ENCODE results near the gene NCKAP5. TPM values are rescaled to one million over a fixed set of nuclear protein-coding genes. Genes with fewer than 3 reads are reported as not detected.

The NCKAP5 gene
- total and polyA plus RNA-seq, 10 donors, result 0.39 to 6.0 (median 3.3) TPM

GRCh38 chr2:133264989-133265401 lies 303.3 kb downstream of the NCKAP5 start:
- no peaks in the 10 kb centered on the region for H3K36me3 ChIP-seq
- WGBS, 5 donors, result 8 to 16% (median 13%) methylated on average over 7 of the region's 7 CpGs
- no peak for DNase-seq
- TF ChIP-seq POLR2A (IDR thresholded peaks at IDR 0.05) (no peak), POLR2AphosphoS5 (IDR thresholded peaks at IDR 0.05) (no peak), CTCF (IDR thresholded peaks at IDR 0.05 in 8 of 11, conservative IDR thresholded peaks at IDR 0.05 in 3 of 11) (no peak)
- intact Hi-C loops (cut with DNase I; ENCODE audit: low total_unique reads), result no loop called here
- H3K4me1 ChIP-seq, result peaks cover 0 to 31% (median 20%) of the 10 kb centered on the region in 6 donors
- no peaks in the 10 kb centered on the region for H3K9me3 ChIP-seq
- H3K4me3 ChIP-seq, result peak overlapping the region in 7 of 8 donors; percentile 36 to 67 (median 41)
- H3K27ac ChIP-seq, result peak overlapping the region in 5 of 8 donors; percentile 34 to 71 (median 45)
- H3K27me3 ChIP-seq (replicated peaks in 1 of 7), result peaks cover 0 to 32% (median 0%) of the 10 kb centered on the region in 7 donors

- Histone ChIP-seq H3K4me3 (no peak overlapping the region), H3K4me1 (peaks cover 0 to 31% (median 20%) of the 10 kb centered on the region in 6 donors), H3K9me3 (no peaks in the 10 kb centered on the region), H3K36me3 (no peaks in the 10 kb centered on the region), H3K27ac (no peak overlapping the region), H3K27me3 (replicated peaks in 1 of 7) (peaks cover 0 to 32% (median 0%) of the 10 kb centered on the region in 7 donors)
- TF ChIP-seq POLR2A (IDR thresholded peaks at IDR 0.05) (no peak), CTCF (IDR thresholded peaks at IDR 0.05 in 8 of 11, conservative IDR thresholded peaks at IDR 0.05 in 3 of 11) (no peak), POLR2AphosphoS5 (IDR thresholded peaks at IDR 0.05) (no peak)
- no peak for DNase-seq
- intact Hi-C loops (cut with DNase I; ENCODE audit: low total_unique reads), result no loop called here
- 67 to 83% (median 76%) methylated on average over 2 of the region's 2 CpGs for WGBS, 5 donors
Measured at GRCh38 chr2:133262893-133263292, 305.4 kb downstream of the NCKAP5 start.

GRCh38 chr2:133255360-133255759 lies 312.9 kb downstream of the NCKAP5 start:
- no peaks in the 10 kb centered on the region for H3K27me3 ChIP-seq (replicated peaks in 1 of 7)
- TF ChIP-seq POLR2A (IDR thresholded peaks at IDR 0.05), result no peak
- no peak for TF ChIP-seq CTCF (IDR thresholded peaks at IDR 0.05 in 8 of 11, conservative IDR thresholded peaks at IDR 0.05 in 3 of 11)
- TF ChIP-seq POLR2AphosphoS5 (IDR thresholded peaks at IDR 0.05), result no peak
- H3K27ac ChIP-seq, result no peak overlapping the region
- 76 to 86% (median 79%) methylated on average over 2 of the region's 2 CpGs for WGBS, 5 donors
- intact Hi-C loops (cut with DNase I; ENCODE audit: low total_unique reads), result no loop called here
- DNase-seq, result no peak
- H3K9me3 ChIP-seq, result no peaks in the 10 kb centered on the region
- no peak overlapping the region for H3K4me3 ChIP-seq
- no peaks in the 10 kb centered on the region for H3K4me1 ChIP-seq
- H3K36me3 ChIP-seq, result no peaks in the 10 kb centered on the region

GRCh38 chr2:133253793-133254192 lies 314.5 kb downstream of the NCKAP5 start:
- 82 to 92% (median 88%) methylated on average over 2 of the region's 2 CpGs for WGBS, 5 donors
- peaks cover 0 to under 1% (median 0%) of the 10 kb centered on the region in 6 donors for H3K4me1 ChIP-seq
- intact Hi-C loops (cut with DNase I; ENCODE audit: low total_unique reads), result no loop called here
- DNase-seq, result no peak
- no peak overlapping the region for H3K4me3 ChIP-seq
- no peaks in the 10 kb centered on the region for H3K9me3 ChIP-seq
- H3K27ac ChIP-seq, result no peak overlapping the region
- no peaks in the 10 kb centered on the region for H3K27me3 ChIP-seq (replicated peaks in 1 of 7)
- no peaks in the 10 kb centered on the region for H3K36me3 ChIP-seq
- TF ChIP-seq POLR2A (IDR thresholded peaks at IDR 0.05) (no peak), POLR2AphosphoS5 (IDR thresholded peaks at IDR 0.05) (no peak), CTCF (IDR thresholded peaks at IDR 0.05 in 8 of 11, conservative IDR thresholded peaks at IDR 0.05 in 3 of 11) (no peak)

Measured in spleen (tissue), 11 donors.